Activated gamma-delta T cell treated with Interleukin-2 at 50 U/mL for 16 hours (primary cell): ENCODE results near the gene TIMD4.
"Not testable (repeated sequence)": the region's sequence is repeated elsewhere in the genome, so short reads cannot be mapped to it uniquely, and the experiment has no call there.

Experiments used
- DNase-seq: peaks from one replicate; pipeline ENCODE4 v3.0.0-alpha.2; 2020

Gene TIMD4

GRCh38 chr5:156963125-156963524, at the start of gene TIMD4:
Gene TIMD4, minus strand, starts transcription at chr5:156963226. Its CDS starts 28 bp downstream, at chr5:156963198.
- DNase-seq, result no peak

GRCh38 chr5:157006262-157006661, 43.2 kb upstream of the TIMD4 start:
- no peak for DNase-seq

GRCh38 chr5:157004893-157005551, 42.0 kb upstream of the TIMD4 start:
- no peak for DNase-seq

GRCh38 chr5:156991714-156992113, 28.7 kb upstream of the TIMD4 start:
- DNase-seq, result no peak

GRCh38 chr5:156984064-156984463, 21.0 kb upstream of the TIMD4 start:
- no peak for DNase-seq

GRCh38 chr5:156981481-156981880, 18.5 kb upstream of the TIMD4 start:
- DNase-seq, result no peak

GRCh38 chr5:156974328-156974727, 11.3 kb upstream of the TIMD4 start:
- DNase-seq, result no peak

GRCh38 chr5:156971848-156972525, 9.0 kb upstream of the TIMD4 start:
- DNase-seq, result no peak

- no peak for DNase-seq
Observed at GRCh38 chr5:156971415-156971814, 8.4 kb upstream of the TIMD4 start.

GRCh38 chr5:156967386-156967785, 4.4 kb upstream of the TIMD4 start:
- not testable (repeated sequence) for DNase-seq

- no peak for DNase-seq
Observed at GRCh38 chr5:156956321-156956720, 6.7 kb downstream of the TIMD4 start.

GRCh38 chr5:156951359-156951758, 11.7 kb downstream of the TIMD4 start:
- DNase-seq, result no peak

- no peak for DNase-seq
Observed at GRCh38 chr5:156950716-156951115, 12.3 kb downstream of the TIMD4 start.

GRCh38 chr5:156949424-156949823, 13.6 kb downstream of the TIMD4 start:
- no peak for DNase-seq

GRCh38 chr5:156947925-156948324, 15.1 kb downstream of the TIMD4 start:
- no peak for DNase-seq

GRCh38 chr5:156942064-156942463, 21.0 kb downstream of the TIMD4 start:
- no peak for DNase-seq

- DNase-seq, result not testable (repeated sequence)
Observed at GRCh38 chr5:156940462-156940861, 22.6 kb downstream of the TIMD4 start.

GRCh38 chr5:156936972-156937371, 26.1 kb downstream of the TIMD4 start:
- DNase-seq, result no peak

GRCh38 chr5:156934450-156935211, 28.4 kb downstream of the TIMD4 start:
- peak; percentile 46 for DNase-seq

GRCh38 chr5:156929366-156929948, 33.6 kb downstream of the TIMD4 start:
- no peak for DNase-seq

GRCh38 chr5:156927545-156927944, 35.5 kb downstream of the TIMD4 start:
- no peak for DNase-seq

GRCh38 chr5:156925767-156926166, 37.3 kb downstream of the TIMD4 start:
- not testable (repeated sequence) for DNase-seq

- DNase-seq, result no peak
Observed at GRCh38 chr5:156922207-156922792, 40.7 kb downstream of the TIMD4 start.
